ENCODE results near the gene RCSD1.
"Not testable (repeated sequence)": the region's sequence is repeated elsewhere in the genome, so short reads cannot be mapped to it uniquely, and the experiment has no call there.

Gene RCSD1

GRCh38 chr1:167739752-167740151 is 109.7 kb downstream of the RCSD1 start:
- TF ChIP-seq GABPA (IDR thresholded peaks at IDR 0.05; ENCODE audit: low read depth) (no peak), POLR2AphosphoS5 (IDR thresholded peaks at IDR 0.05; ENCODE audit: low read depth) (no peak), CTCF (IDR thresholded peaks at IDR 0.05; ENCODE audit: insufficient read depth, low read length) (no peak), SPI1 (IDR thresholded peaks at IDR 0.05; ENCODE audit: borderline replicate concordance, low read depth) (no peak)
- TF ChIP-seq, protein P1, sequence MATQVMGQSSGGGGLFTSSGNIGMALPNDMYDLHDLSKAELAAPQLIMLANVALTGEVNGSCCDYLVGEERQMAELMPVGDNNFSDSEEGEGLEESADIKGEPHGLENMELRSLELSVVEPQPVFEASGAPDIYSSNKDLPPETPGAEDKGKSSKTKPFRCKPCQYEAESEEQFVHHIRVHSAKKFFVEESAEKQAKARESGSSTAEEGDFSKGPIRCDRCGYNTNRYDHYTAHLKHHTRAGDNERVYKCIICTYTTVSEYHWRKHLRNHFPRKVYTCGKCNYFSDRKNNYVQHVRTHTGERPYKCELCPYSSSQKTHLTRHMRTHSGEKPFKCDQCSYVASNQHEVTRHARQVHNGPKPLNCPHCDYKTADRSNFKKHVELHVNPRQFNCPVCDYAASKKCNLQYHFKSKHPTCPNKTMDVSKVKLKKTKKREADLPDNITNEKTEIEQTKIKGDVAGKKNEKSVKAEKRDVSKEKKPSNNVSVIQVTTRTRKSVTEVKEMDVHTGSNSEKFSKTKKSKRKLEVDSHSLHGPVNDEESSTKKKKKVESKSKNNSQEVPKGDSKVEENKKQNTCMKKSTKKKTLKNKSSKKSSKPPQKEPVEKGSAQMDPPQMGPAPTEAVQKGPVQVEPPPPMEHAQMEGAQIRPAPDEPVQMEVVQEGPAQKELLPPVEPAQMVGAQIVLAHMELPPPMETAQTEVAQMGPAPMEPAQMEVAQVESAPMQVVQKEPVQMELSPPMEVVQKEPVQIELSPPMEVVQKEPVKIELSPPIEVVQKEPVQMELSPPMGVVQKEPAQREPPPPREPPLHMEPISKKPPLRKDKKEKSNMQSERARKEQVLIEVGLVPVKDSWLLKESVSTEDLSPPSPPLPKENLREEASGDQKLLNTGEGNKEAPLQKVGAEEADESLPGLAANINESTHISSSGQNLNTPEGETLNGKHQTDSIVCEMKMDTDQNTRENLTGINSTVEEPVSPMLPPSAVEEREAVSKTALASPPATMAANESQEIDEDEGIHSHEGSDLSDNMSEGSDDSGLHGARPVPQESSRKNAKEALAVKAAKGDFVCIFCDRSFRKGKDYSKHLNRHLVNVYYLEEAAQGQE (IDR thresholded peaks at IDR 0.05; ENCODE audit: insufficient replicate concordance, low read depth) = no peak
- H3K27me3 ChIP-seq (ENCODE audit: insufficient read depth, poor library complexity, severe bottlenecking) = no peaks in the 10 kb centered on the region
- H3K4me3 ChIP-seq (replicated peaks; ENCODE audit: insufficient read depth, low read length) = no peak overlapping the region
- no peak overlapping the region for H3K27ac ChIP-seq (replicated peaks)
- no peak for DNase-seq (ENCODE audit: low read depth in 1 of 2, low spot score in 1 of 2)

DNA sequence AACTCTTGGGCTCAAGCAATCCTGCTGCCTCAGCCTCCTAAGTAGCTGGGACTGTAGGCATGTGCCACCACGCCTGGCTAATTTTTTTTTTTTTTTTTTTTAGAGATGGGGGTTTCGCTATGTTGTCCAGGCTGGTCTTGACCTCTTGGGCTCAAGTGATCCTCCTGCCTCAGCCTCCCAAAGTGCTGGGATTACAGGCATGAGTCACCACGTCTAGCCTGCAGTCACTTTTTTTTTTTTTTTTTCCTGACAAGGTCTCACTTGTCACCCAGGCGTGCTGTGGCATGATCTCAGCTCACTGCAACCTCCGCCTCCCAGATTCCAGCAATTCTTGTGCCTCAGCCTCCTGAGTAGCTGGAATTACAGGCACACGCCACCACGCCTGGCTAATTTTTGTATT is 111.1 kb downstream of the RCSD1 start:
- not testable (repeated sequence) for H3K27ac ChIP-seq (replicated peaks); DNase-seq (ENCODE audit: low read depth in 1 of 2, low spot score in 1 of 2); H3K27me3 ChIP-seq (ENCODE audit: insufficient read depth, poor library complexity, severe bottlenecking); H3K4me3 ChIP-seq (replicated peaks; ENCODE audit: insufficient read depth, low read length)

- H3K4me3 ChIP-seq (replicated peaks; ENCODE audit: insufficient read depth, low read length); DNase-seq (ENCODE audit: low read depth in 1 of 2, low spot score in 1 of 2); H3K27me3 ChIP-seq (ENCODE audit: insufficient read depth, poor library complexity, severe bottlenecking); H3K27ac ChIP-seq (replicated peaks): not testable (repeated sequence)
Observed at GRCh38 chr1:167742392-167743057, 112.5 kb downstream of the RCSD1 start.

DNA sequence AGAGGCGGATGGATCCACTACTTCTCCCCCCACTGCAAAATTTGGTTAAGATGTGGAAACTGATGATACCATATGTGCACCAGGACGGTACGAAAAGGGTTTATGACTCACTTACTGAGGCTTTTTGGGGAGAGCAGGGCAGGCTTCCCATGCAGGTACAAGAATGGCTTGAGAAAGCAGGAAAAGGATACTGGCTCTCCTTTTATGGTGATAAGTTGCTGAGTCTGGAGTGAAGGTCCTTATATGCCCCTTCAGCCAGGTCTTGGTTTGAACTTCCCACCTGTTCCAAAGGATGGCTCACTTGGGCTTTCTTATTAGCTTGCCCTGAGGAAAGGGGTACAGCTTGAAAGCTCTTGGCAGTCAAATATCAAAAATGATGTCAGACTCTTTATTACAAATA is 114.9 kb downstream of the RCSD1 start:
- TF ChIP-seq, protein P1 (IDR thresholded peaks at IDR 0.05; ENCODE audit: insufficient replicate concordance, low read depth) = no peak
- TF ChIP-seq CTCF (IDR thresholded peaks at IDR 0.05; ENCODE audit: insufficient read depth, low read length) (no peak), SPI1 (IDR thresholded peaks at IDR 0.05; ENCODE audit: borderline replicate concordance, low read depth) (no peak), POLR2AphosphoS5 (IDR thresholded peaks at IDR 0.05; ENCODE audit: low read depth) (no peak), GABPA (IDR thresholded peaks at IDR 0.05; ENCODE audit: low read depth) (no peak)
- DNase-seq (ENCODE audit: low read depth in 1 of 2, low spot score in 1 of 2) = no peak
- Histone ChIP-seq H3K27me3 (ENCODE audit: insufficient read depth, poor library complexity, severe bottlenecking) (no peaks in the 10 kb centered on the region), H3K27ac (replicated peaks) (no peak overlapping the region), H3K4me3 (replicated peaks; ENCODE audit: insufficient read depth, low read length) (no peak overlapping the region)

DNA sequence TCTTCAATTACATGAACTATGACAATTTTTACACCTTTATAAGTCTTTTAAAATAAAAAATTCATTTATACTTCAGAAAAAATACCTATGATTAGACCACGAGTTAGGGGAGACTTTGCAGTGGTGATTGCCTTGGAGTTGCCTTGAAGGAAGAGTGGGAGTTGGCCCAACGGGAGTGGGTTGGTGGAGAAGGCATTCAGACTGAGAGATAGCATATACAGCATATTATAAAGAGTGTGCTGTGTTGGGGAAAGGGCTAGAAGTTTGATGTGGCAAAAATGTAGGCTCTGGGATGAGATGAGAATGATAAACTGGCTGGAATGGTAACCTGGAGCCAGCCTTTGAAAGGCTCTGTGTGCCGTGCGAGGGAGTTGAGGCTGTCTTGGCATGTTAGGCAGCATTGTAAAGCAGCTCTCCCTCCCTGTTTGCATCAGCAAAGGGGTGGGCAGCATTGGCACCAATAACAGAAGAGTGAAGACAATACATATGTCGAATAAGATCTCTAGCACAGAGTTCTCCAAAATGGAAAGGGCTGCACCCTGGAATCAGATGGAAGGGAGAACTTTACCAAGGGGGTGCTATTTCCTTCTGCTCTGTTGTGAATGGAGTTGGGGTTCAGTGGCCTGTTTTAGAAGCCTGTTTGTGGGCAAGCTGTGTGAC is 116.1 kb downstream of the RCSD1 start:
- H3K27ac ChIP-seq (replicated peaks) = no peak overlapping the region
- TF ChIP-seq, protein P1 (IDR thresholded peaks at IDR 0.05; ENCODE audit: insufficient replicate concordance, low read depth) = no peak
- TF ChIP-seq SPI1 (IDR thresholded peaks at IDR 0.05; ENCODE audit: borderline replicate concordance, low read depth) (no peak), POLR2AphosphoS5 (IDR thresholded peaks at IDR 0.05; ENCODE audit: low read depth) (no peak), GABPA (IDR thresholded peaks at IDR 0.05; ENCODE audit: low read depth) (no peak), CTCF (IDR thresholded peaks at IDR 0.05; ENCODE audit: insufficient read depth, low read length) (no peak)
- no peaks in the 10 kb centered on the region for H3K27me3 ChIP-seq (ENCODE audit: insufficient read depth, poor library complexity, severe bottlenecking)
- H3K4me3 ChIP-seq (replicated peaks; ENCODE audit: insufficient read depth, low read length) = no peak overlapping the region
- DNase-seq (ENCODE audit: low read depth in 1 of 2, low spot score in 1 of 2) = no peak
